GM10248 (cell line): ENCODE measurements around the gene ABAT.

Experiments
- CTCF ChIA-PET: fragments of 300-600 bp; sonication (Branson Sonifier 250); formaldehyde crosslinking; extraction: SDS; loops from one replicate; lab custom pipeline; 2021; ENCODE audit warnings: antibody characterized with exemption; lab: Yijun Ruan, JAX
- POLR2A ChIA-PET: fragments of 350-650 bp; sonication (Branson Sonifier 250); formaldehyde crosslinking; extraction: SDS; loops from one replicate; lab custom pipeline; 2020; ENCODE audit warnings: antibody characterized with exemption; lab: Yijun Ruan, JAX
- DNase-seq: peaks from one replicate; pipeline ENCODE4 v3.0.0; 2012; ENCODE audit errors: extremely low spot score
- CTCF ChIP-seq: IDR thresholded peaks from 2 replicates; pipeline ENCODE4 v1.5.1; 2012; ENCODE audit warnings: mild to moderate bottlenecking, low read depth; ENCODE audit errors: extremely low read depth, missing control alignments, control extremely low read depth

ABAT gene

DNA sequence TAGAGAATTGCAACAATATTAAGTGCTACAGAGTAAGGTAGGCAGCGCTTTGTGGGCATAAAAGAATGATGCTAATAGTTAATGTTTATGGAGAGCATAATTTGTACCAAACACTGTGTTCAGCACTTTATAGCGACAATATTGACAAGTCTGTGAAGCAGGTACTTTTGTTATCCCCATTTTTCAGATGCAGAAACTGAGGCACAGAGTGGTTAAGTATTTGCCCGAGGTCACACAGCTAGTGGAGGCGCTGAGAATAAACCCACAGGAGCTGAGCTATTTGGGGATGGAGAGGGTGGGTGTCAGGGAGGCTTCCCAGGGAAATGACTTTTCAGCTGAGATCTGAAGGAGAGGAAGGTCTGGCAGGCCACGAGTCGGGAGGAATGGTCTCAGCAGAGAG lies 83.6 kb downstream of the ABAT start:
- POLR2A ChIA-PET: no interaction called here

GRCh38 chr16:8760021-8760420 lies 85.6 kb downstream of the ABAT start:
- ChIA-PET POLR2A (no interaction called here), CTCF (no interaction called here)

More for the DNA sequence above, 83.6 kb downstream of the ABAT start:
- CTCF ChIA-PET: no interaction called here
- no peak for TF ChIP-seq CTCF
- no peak for DNase-seq

DNA sequence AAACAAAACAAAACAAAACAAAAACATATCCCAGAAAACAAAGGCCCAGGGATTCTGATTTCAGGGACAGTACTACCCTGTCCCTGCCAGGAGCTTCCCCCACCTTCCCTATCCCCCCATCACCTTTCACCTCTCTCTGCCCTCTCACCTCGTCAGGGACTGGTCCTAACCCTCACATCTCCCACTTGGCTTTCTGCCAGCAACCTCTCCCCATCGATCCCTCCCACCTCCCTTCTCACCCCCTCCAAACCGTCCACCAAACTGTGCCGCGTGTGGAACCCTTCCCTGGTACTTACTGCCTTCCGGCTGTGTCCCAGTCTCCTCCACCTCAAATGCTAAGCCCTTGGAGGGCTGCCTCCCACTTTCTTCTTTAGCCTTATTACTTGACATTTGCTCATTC lies 86.7 kb downstream of the ABAT start:
- DNase-seq: no peak
- TF ChIP-seq CTCF: no peak
- POLR2A ChIA-PET: no interaction called here
- CTCF ChIA-PET: no interaction called here

More at GRCh38 chr16:8760021-8760420, 85.6 kb downstream of the ABAT start:
- no peak for TF ChIP-seq CTCF
- no peak for DNase-seq

DNA sequence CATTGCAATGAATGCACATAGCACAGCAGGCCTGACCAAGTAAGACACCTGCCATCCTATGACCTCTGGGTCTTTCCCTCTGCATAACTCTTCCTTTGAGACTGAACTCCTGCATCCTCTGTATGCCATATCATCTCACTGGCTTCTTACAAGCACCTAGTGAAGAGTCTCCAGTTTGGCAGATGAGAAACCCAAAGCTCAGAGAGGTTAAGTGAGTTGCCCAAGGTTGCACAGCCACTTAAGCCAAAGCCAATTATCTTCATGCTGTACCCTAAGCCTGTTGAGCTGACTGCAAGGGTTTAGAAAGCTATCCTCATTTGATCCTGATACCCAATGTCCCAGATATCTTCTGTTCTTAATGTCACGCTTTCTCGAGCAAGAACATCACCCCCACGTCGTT lies 87.8 kb downstream of the ABAT start:
- CTCF ChIA-PET: interaction anchor here (1.0 to 1.5 kb wide), 2 partner anchors 9 to 10 kb away, joined by 3 read pairs; no protein-coding TSS in a partner anchor
- no peak for TF ChIP-seq CTCF
- DNase-seq: no peak
- POLR2A ChIA-PET: no interaction called here

- ChIA-PET POLR2A (no interaction called here), CTCF (interaction anchor here (1.0 to 1.5 kb wide), 3 partner anchors 9 to 13 kb away, joined by 3 read pairs; no protein-coding TSS in a partner anchor)
- DNase-seq: no peak
- TF ChIP-seq CTCF: no peak
Observed at GRCh38 chr16:8763083-8763482, 88.7 kb downstream of the ABAT start.

- CTCF ChIA-PET: interaction anchor here (1.2 kb wide), 1 partner anchor 13 kb away, joined by 3 read pairs; no protein-coding TSS in a partner anchor
- no peak for TF ChIP-seq CTCF
- DNase-seq: no peak
- POLR2A ChIA-PET: no interaction called here
Observed at GRCh38 chr16:8763899-8764298, 89.5 kb downstream of the ABAT start.
